ENCODE measurements around the gene EXOSC7. TPM values are rescaled to one million over a fixed set of nuclear protein-coding genes. Genes with fewer than 3 reads are reported as not detected.

EXOSC7 gene
- total and polyA plus RNA-seq, 9 of the 15 experiments (the other 6 are each of a cell fraction or from before 2014, with no cell fraction given) = 88.5 to 237 (median 112) TPM

- H3K4me2 ChIP-seq (ENCODE audit: insufficient read depth, low read length) = no peak overlapping the region
- no peaks in the 10 kb centered on the region for H3K79me2 ChIP-seq (ENCODE audit: control insufficient read depth, insufficient read depth, low read length)
- ATAC-seq = no peak
- ChIA-PET CTCF (ENCODE audit: low intra/inter-chr PET ratio) (interaction anchor here (0.6 kb wide), 1 partner anchor 23 kb away, joined by 3 read pairs; no protein-coding TSS in a partner anchor), POLR2A (interaction anchor here (2.5 kb wide), 1 partner anchor 10 kb away, joined by 7 read pairs; no protein-coding TSS in a partner anchor)
- H3K27me3 ChIP-seq (ENCODE audit: control insufficient read depth in 2 of 2, insufficient read depth in 2 of 2, low read length in 2 of 2) = no peaks in the 10 kb centered on the region
- 81% methylated on average over 5 of the region's 5 CpGs for WGBS (ENCODE audit: insufficient coverage, low coverage, missing lambda C conversion rate)
- DNase-seq (ENCODE audit: extremely low read depth in 1 of 4, low spot score in 3 of 4) = no peak
- no peaks in the 10 kb centered on the region for H3K9me3 ChIP-seq (replicated peaks; ENCODE audit: control insufficient read depth, insufficient read depth, low read depth, low read length)
- H3K9ac ChIP-seq (ENCODE audit: insufficient read depth in 1 of 2, low read depth in 2 of 2, low read length in 2 of 2) = no peak overlapping the region
- H3K4me1 ChIP-seq (replicated peaks in 1 of 2; ENCODE audit: control insufficient read depth in 2 of 2, insufficient read depth in 2 of 2, low read length in 2 of 2) = peaks cover 0 to 5% of the 10 kb centered on the region in 2 experiments; a peak in 1 of 5 replicates
- no peak overlapping the region for H2AFZ ChIP-seq (ENCODE audit: low read depth, low read length)
- BruUV-seq (replicated peaks) = no TSS peak
- peaks cover 21% of the 10 kb centered on the region; the same call in 2 of the 3 replicates for H3K36me3 ChIP-seq (ENCODE audit: control insufficient read depth, insufficient read depth, low read length)
- H3K9me1 ChIP-seq (ENCODE audit: control insufficient read depth, insufficient read depth, low read length) = no peaks in the 10 kb centered on the region
- no peak overlapping the region for H3K27ac ChIP-seq (ENCODE audit: extremely low read depth, low read depth, low read length)
- in situ Hi-C loops (cut with MboI) (no loop called here), intact Hi-C loops (cut with micrococcal nuclease) (no loop called here)
- H3K4me3 ChIP-seq = no peak overlapping the region
- 0 out of 2 replicates have a peak, but pooled peaks cover 3% of the 10 kb centered on the region for H4K20me1 ChIP-seq (replicated peaks; ENCODE audit: control insufficient read depth, insufficient read depth, low read length)
- FAIRE-seq = no peak
- TF ChIP-seq MCM5 (IDR thresholded peaks at IDR 0.05; ENCODE audit: low read depth) (no peak), BDP1 (IDR thresholded peaks at IDR 0.05; ENCODE audit: insufficient read depth, insufficient read length) (no peak), CHCHD3 (CRISPR knock-in tag; IDR thresholded peaks at IDR 0.05) (no peak), NFATC3 (IDR thresholded peaks at IDR 0.05) (no peak), PRMT5 (CRISPR knock-in tag; IDR thresholded peaks at IDR 0.05) (no peak), HNRNPLL (IDR thresholded peaks at IDR 0.05; ENCODE audit: low read depth, low read length, poor library complexity, severe bottlenecking) (no peak), POLR2AphosphoS2 (IDR thresholded peaks at IDR 0.05; ENCODE audit: low read length) (no peak), AFF1 (IDR thresholded peaks at IDR 0.05; ENCODE audit: low read depth in 1 of 2, partially characterized antibody in 2 of 2) (no peak), NFIC (IDR thresholded peaks at IDR 0.05) (no peak), NCOA1 (IDR thresholded peaks at IDR 0.05; ENCODE audit: low read depth) (no peak)
Observed at GRCh38 chr3:45017821-45018220, 41.8 kb downstream of the EXOSC7 start.

All from K562 (cell line).